CD14-positive monocyte (primary cell): Measurements from ENCODE around the gene TMEM106B. TPM values are rescaled to one million over a fixed set of nuclear protein-coding genes. Genes with fewer than 3 reads are reported as not detected.

Source experiments
- DNase-seq, 3 donors: peaks; one replicate each; pipeline ENCODE4 v3.0.0-alpha.2; 2011 to 2022
- H2AFZ ChIP-seq: 2 replicates; pipeline ENCODE4 v1.6.0; 2012; ENCODE audit warnings: mild to moderate bottlenecking, low read depth, low read length, inconsistent platforms; ENCODE audit not compliant: insufficient read depth, poor library complexity, severe bottlenecking
- H3K27ac ChIP-seq, 2 donors: 1 replicate in 1 of 2; 2 replicates in 1 of 2; pipeline ENCODE4 v1.5.1; 2012 to 2013; ENCODE audit warnings: low read length in 2 of 2, control low read depth in 1 of 2, inconsistent platforms in 1 of 2, low read depth in 1 of 2, mild to moderate bottlenecking in 1 of 2
- H3K27me3 ChIP-seq, 2 donors: one replicate each; pipeline versions ENCODE4 v1.6.0 to v1.6.1; 2011 to 2013; ENCODE audit warnings: low read length in 2 of 2; ENCODE audit not compliant: control insufficient read depth in 2 of 2, insufficient read depth in 2 of 2
- H3K36me3 ChIP-seq, 2 donors: replicated peaks in 1 of 2; 1 replicate in 1 of 2; 2 replicates in 1 of 2; pipeline versions ENCODE4 v1.5.1 to v1.6.1; 2012 to 2013; ENCODE audit warnings: low read length in 2 of 2, control low read depth in 1 of 2, inconsistent platforms in 1 of 2, mild to moderate bottlenecking in 1 of 2; ENCODE audit not compliant: insufficient read depth in 2 of 2, control insufficient read depth in 1 of 2
- H3K4me1 ChIP-seq, 2 donors: 1 replicate in 1 of 2; 2 replicates in 1 of 2; pipeline versions ENCODE4 v1.5.1 to v1.6.1; 2012 to 2013; ENCODE audit warnings: low read length in 2 of 2, control low read depth in 1 of 2, inconsistent platforms in 1 of 2, mild to moderate bottlenecking in 1 of 2, moderate library complexity in 1 of 2; ENCODE audit not compliant: insufficient read depth in 2 of 2, control insufficient read depth in 1 of 2
- H3K4me2 ChIP-seq: replicated peaks from 2 replicates; pipeline ENCODE3; 2012; ENCODE audit warnings: low read length, moderate library complexity, mild to moderate bottlenecking; ENCODE audit not compliant: poor library complexity, severe bottlenecking; ENCODE audit errors: extremely low read depth
- H3K4me3 ChIP-seq, 3 experiments: fragments of 200-600 bp in 1 of 3; sonication (generic) in 1 of 3; replicated peaks in 1 of 3; 1 replicate in 2 of 3; 2 replicates in 1 of 3; pipeline ENCODE4 v1.5.1; 2011 to 2013; ENCODE audit warnings: low read length in 3 of 3, mild to moderate bottlenecking in 3 of 3, control low read depth in 2 of 3, low read depth in 2 of 3, inconsistent platforms in 1 of 3, moderate library complexity in 1 of 3
- H3K79me2 ChIP-seq: 2 replicates; pipeline ENCODE4 v1.6.0; 2012; ENCODE audit warnings: mild to moderate bottlenecking, control low read depth, inconsistent platforms, low read length, moderate library complexity; ENCODE audit not compliant: insufficient read depth
- H3K9ac ChIP-seq: 2 replicates; pipeline ENCODE4 v1.6.0; 2017; ENCODE audit warnings: low read length, mild to moderate bottlenecking; ENCODE audit not compliant: insufficient read depth, poor library complexity, severe bottlenecking
- H3K9me3 ChIP-seq, 2 donors: replicated peaks in 1 of 2; 1 replicate in 1 of 2; 2 replicates in 1 of 2; pipeline versions ENCODE4 v1.5.1 to v1.6.1; 2012 to 2013; ENCODE audit warnings: low read length in 2 of 2, control low read depth in 1 of 2; ENCODE audit not compliant: control insufficient read depth in 1 of 2, insufficient read depth in 1 of 2
- H4K20me1 ChIP-seq: 2 replicates; pipeline ENCODE4 v1.6.0; 2012; ENCODE audit warnings: mild to moderate bottlenecking, low read length, control low read depth, moderate library complexity; ENCODE audit not compliant: insufficient read depth
- H3K27ac Mint-ChIP-seq, 7 donors: one replicate each; pipeline ENCODE4 v1.8.0; 2020; ENCODE audit warnings: mild to moderate bottlenecking in 7 of 7, mixed read lengths in 7 of 7, moderate library complexity in 6 of 7, inconsistent platforms in 2 of 7
- H3K27me3 Mint-ChIP-seq, 3 donors: one replicate each; pipeline ENCODE4 v1.8.0; 2021 to 2022; ENCODE audit warnings: low read depth in 3 of 3, mild to moderate bottlenecking in 3 of 3, mixed read lengths in 3 of 3, moderate library complexity in 3 of 3, inconsistent platforms in 1 of 3
- H3K36me3 Mint-ChIP-seq, 2 donors: one replicate each; pipeline ENCODE4 v1.8.0; 2020; ENCODE audit warnings: mixed read lengths in 2 of 2, inconsistent platforms in 1 of 2, mild to moderate bottlenecking in 1 of 2
- H3K4me1 Mint-ChIP-seq: one replicate; pipeline ENCODE4 v1.8.0; 2020; ENCODE audit warnings: mild to moderate bottlenecking, mixed read lengths
- H3K4me3 Mint-ChIP-seq, 2 donors: one replicate each; pipeline ENCODE4 v1.8.0; 2020; ENCODE audit warnings: mild to moderate bottlenecking in 2 of 2, mixed read lengths in 2 of 2, moderate library complexity in 1 of 2
- H3K9me3 Mint-ChIP-seq, 7 donors: one replicate each; pipeline ENCODE4 v1.8.0; 2020 to 2022; ENCODE audit warnings: mixed read lengths in 7 of 7, mild to moderate bottlenecking in 6 of 7, moderate library complexity in 6 of 7, inconsistent platforms in 2 of 7
- WGBS: methylation state at CpG from one replicate; pipeline ENCODE4 v1.1.5; 2013; ENCODE audit warnings: missing lambda C conversion rate; ENCODE audit not compliant: insufficient coverage; 5-methylcytosine and 5-hydroxymethylcytosine counted together
- intact Hi-C, 2 donors: fragments of 100-400 bp; cut with micrococcal nuclease; formaldehyde crosslinking; loops; one replicate each; pipeline versions ENCODE4 v1.15.0 to v1.15.1; 2023
- polyA plus RNA-seq, 3 donors: library from polyadenylated mRNA; depleted of rRNA in 1 of 3; unstranded in 2 of 3; stranded (reverse) in 1 of 3; fragments of 300-500 nt in 2 of 3; fragments of >200 nt in 1 of 3; fragmentation: Illumina TruSeq in 2 of 3; gene quantifications; 1 replicate in 2 of 3; 2 replicates in 1 of 3; pipeline ENCODE4 v1.2.3, GENCODE V29; 2012 to 2021
- TF ChIP-seq, protein P1 (sequence below): fragments of 200-600 bp; IDR thresholded peaks from one replicate; pipeline ENCODE4 v1.8.0; 2022; ENCODE audit warnings: antibody characterized with exemption, mild to moderate bottlenecking

The TMEM106B gene
- polyA plus RNA-seq, 3 donors = 5.2 to 17.7 (median 11.6) TPM

DNA sequence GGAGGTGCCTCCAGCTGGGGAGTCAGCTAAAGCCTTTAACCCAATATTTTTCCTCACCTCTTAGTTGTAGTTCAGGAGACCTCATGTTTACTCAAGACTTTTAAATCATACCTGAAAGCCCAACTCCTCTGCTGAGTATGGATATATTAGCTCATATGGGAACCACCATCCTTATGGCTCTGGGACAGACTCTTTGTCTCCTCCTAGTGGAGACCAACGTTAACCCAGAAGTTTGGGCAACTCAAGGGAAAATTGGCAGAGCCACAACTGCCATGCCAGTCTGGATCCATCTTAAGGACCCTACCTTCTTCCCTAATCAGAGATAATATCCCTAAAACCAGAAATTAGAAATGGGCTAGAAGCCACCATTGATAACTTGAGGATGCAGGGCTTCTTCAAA is 80.8 kb downstream of the TMEM106B start:
- Histone ChIP-seq H4K20me1 (no peaks in the 10 kb centered on the region), H3K4me3 (no peak overlapping the region), H3K27me3 (no peaks in the 10 kb centered on the region), H2AFZ (no peak overlapping the region), H3K9ac (no peak overlapping the region), H3K4me1 (peaks cover 5 to 7% of the 10 kb centered on the region in 2 donors), H3K36me3 (no peaks in the 10 kb centered on the region), H3K9me3 (peaks cover 33 to 45% of the 10 kb centered on the region in 2 donors), H3K4me2 (no peak overlapping the region), H3K27ac (no peak overlapping the region), H3K79me2 (no peaks in the 10 kb centered on the region)
- no peaks in the 10 kb centered on the region for H3K36me3 Mint-ChIP-seq
- H3K4me1 Mint-ChIP-seq = peaks cover 9% of the 10 kb centered on the region
- intact Hi-C loops = no loop called here
- TF ChIP-seq, protein P1, sequence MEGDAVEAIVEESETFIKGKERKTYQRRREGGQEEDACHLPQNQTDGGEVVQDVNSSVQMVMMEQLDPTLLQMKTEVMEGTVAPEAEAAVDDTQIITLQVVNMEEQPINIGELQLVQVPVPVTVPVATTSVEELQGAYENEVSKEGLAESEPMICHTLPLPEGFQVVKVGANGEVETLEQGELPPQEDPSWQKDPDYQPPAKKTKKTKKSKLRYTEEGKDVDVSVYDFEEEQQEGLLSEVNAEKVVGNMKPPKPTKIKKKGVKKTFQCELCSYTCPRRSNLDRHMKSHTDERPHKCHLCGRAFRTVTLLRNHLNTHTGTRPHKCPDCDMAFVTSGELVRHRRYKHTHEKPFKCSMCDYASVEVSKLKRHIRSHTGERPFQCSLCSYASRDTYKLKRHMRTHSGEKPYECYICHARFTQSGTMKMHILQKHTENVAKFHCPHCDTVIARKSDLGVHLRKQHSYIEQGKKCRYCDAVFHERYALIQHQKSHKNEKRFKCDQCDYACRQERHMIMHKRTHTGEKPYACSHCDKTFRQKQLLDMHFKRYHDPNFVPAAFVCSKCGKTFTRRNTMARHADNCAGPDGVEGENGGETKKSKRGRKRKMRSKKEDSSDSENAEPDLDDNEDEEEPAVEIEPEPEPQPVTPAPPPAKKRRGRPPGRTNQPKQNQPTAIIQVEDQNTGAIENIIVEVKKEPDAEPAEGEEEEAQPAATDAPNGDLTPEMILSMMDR = no peak
- no peak overlapping the region for H3K27ac Mint-ChIP-seq
- WGBS = 100% methylated on average over 1 of the region's 1 CpG
- peaks cover 0 to 2% (median 0%) of the 10 kb centered on the region in 3 donors for H3K27me3 Mint-ChIP-seq
- peaks cover 19 to 46% (median 32%) of the 10 kb centered on the region in 7 donors for H3K9me3 Mint-ChIP-seq
- H3K4me3 Mint-ChIP-seq = no peak overlapping the region
- DNase-seq = no peak

Other genes starting within 250 kb of the TMEM106B start
- not detected for gene VWDE, start 192.6 kb downstream of the TMEM106B start, polyA plus RNA-seq